GM19467 (cell line): ENCODE measurements around the gene FAM168A.
"Not testable (repeated sequence)": the region's sequence is repeated elsewhere in the genome, so short reads cannot be mapped to it uniquely, and the experiment has no call there.

Source experiments
- ATAC-seq: cut with Tn5 transposase; IDR thresholded peaks from one replicate; pipeline ENCODE4 v1.9.1; 2021; ENCODE audit warnings: mild to moderate bottlenecking, moderate library complexity; ENCODE audit not compliant: unreplicated experiment

FAM168A gene

GRCh38 chr11:73475549-73476095 lies 122.3 kb downstream of the FAM168A start:
- no peak for ATAC-seq

- ATAC-seq = no peak
These were observed 124.7 kb downstream of the FAM168A start for GRCh38 chr11:73473252-73473651.

- not testable (repeated sequence) for ATAC-seq
These were observed 127.8 kb downstream of the FAM168A start for GRCh38 chr11:73470036-73470612.

- no peak for ATAC-seq
These were observed 128.5 kb downstream of the FAM168A start for GRCh38 chr11:73469401-73469800.

- no peak for ATAC-seq
These were observed 129.2 kb downstream of the FAM168A start for GRCh38 chr11:73468590-73469161.

- no peak for ATAC-seq
These were observed 130.4 kb downstream of the FAM168A start for GRCh38 chr11:73467505-73467904.

GRCh38 chr11:73466643-73467042 lies 131.3 kb downstream of the FAM168A start:
- ATAC-seq = no peak

GRCh38 chr11:73465871-73466270 lies 132.0 kb downstream of the FAM168A start:
- no peak for ATAC-seq

GRCh38 chr11:73465023-73465675 lies 132.8 kb downstream of the FAM168A start:
- no peak for ATAC-seq

GRCh38 chr11:73464347-73464746 lies 133.6 kb downstream of the FAM168A start:
- ATAC-seq = no peak

- no peak for ATAC-seq
These were observed 134.6 kb downstream of the FAM168A start for GRCh38 chr11:73463359-73463758.

- no peak for ATAC-seq
These were observed 135.9 kb downstream of the FAM168A start for GRCh38 chr11:73461964-73462363.

GRCh38 chr11:73461335-73461840 lies 136.5 kb downstream of the FAM168A start:
- no peak for ATAC-seq

GRCh38 chr11:73458201-73458600 lies 139.7 kb downstream of the FAM168A start:
- no peak for ATAC-seq

GRCh38 chr11:73454987-73455386 lies 142.9 kb downstream of the FAM168A start:
- ATAC-seq = no peak

GRCh38 chr11:73453562-73453961 lies 144.3 kb downstream of the FAM168A start:
- ATAC-seq = no peak

GRCh38 chr11:73452726-73453125 lies 145.2 kb downstream of the FAM168A start:
- no peak for ATAC-seq

- no peak for ATAC-seq
These were observed 146.0 kb downstream of the FAM168A start for GRCh38 chr11:73451896-73452295.

GRCh38 chr11:73446766-73447165 lies 151.1 kb downstream of the FAM168A start:
- no peak for ATAC-seq

GRCh38 chr11:73445980-73446379 lies 151.9 kb downstream of the FAM168A start:
- no peak for ATAC-seq

- ATAC-seq = no peak
These were observed 158.7 kb downstream of the FAM168A start for GRCh38 chr11:73439002-73439843.
